Panc1 (cell line): ENCODE results near the gene PECR. TPM values are rescaled to one million over a fixed set of nuclear protein-coding genes. Genes with fewer than 3 reads are reported as not detected.

Experiments used
- ATAC-seq: fragments of 200-7000 bp; cut with Tn5 transposase; 2 replicates; pipeline ENCODE4 v1.9.1; 2020; ENCODE audit warnings: mild to moderate bottlenecking, moderate library complexity
- BruUV-seq: library from RNA; stranded (reverse); fragments of 400-500 nt; replicated peaks from 2 replicates; lab custom pipeline; 2021; lab: Mats Ljungman, UMichigan
- CTCF ChIA-PET: fragments of 300-600 bp; sonication (Branson Sonifier 250); formaldehyde crosslinking; loops from one replicate; lab custom pipeline; 2022; ENCODE audit warnings: antibody characterized with exemption; lab: Charles Lee
- POLR2A ChIA-PET: fragments of 300-600 bp; sonication (Branson Sonifier 250); formaldehyde crosslinking; loops from one replicate; lab custom pipeline; 2022; ENCODE audit warnings: antibody characterized with exemption; lab: Charles Lee
- DNase-seq: peaks from one replicate; pipeline ENCODE4 v3.0.0-alpha.2; 2010; ENCODE audit warnings: low read depth, low spot score
- H3K27ac ChIP-seq: 2 replicates; pipeline ENCODE4 v1.5.1; 2011; ENCODE audit warnings: mild to moderate bottlenecking, low read length, inconsistent platforms
- H3K27me3 ChIP-seq: fragments of 200-500 bp; sonication (Bioruptor generic); 2 replicates; pipeline ENCODE4 v1.6.0; 2014; ENCODE audit warnings: low read length, inconsistent platforms; ENCODE audit not compliant: control insufficient read depth, insufficient read depth
- H3K36me3 ChIP-seq: fragments of 200-500 bp; sonication (Bioruptor generic); 2 replicates; pipeline ENCODE4 v1.5.1; 2014; ENCODE audit warnings: inconsistent platforms, mild to moderate bottlenecking, low read length, moderate library complexity; ENCODE audit not compliant: control insufficient read depth, insufficient read depth
- H3K4me1 ChIP-seq: 2 replicates; pipeline ENCODE4 v1.5.1; 2011; ENCODE audit warnings: inconsistent platforms, mild to moderate bottlenecking, low read length, moderate library complexity; ENCODE audit not compliant: control insufficient read depth, insufficient read depth
- H3K4me3 ChIP-seq, 2 experiments: 2 replicates each; pipeline ENCODE4 v1.5.1; 2011 to 2012; ENCODE audit warnings: low read depth in 2 of 2, low read length in 2 of 2, mild to moderate bottlenecking in 2 of 2, inconsistent platforms in 1 of 2, moderate library complexity in 1 of 2
- H3K9me3 ChIP-seq: fragments of 200-500 bp; sonication (Bioruptor generic); 2 replicates; pipeline ENCODE4 v1.5.1; 2014; ENCODE audit warnings: low read depth, mild to moderate bottlenecking, inconsistent platforms, low read length, moderate library complexity; ENCODE audit not compliant: control insufficient read depth, insufficient read depth
- CTCF ChIP-seq: fragments of 450-650 bp; IDR thresholded peaks from 2 replicates; pipeline ENCODE4 v1.5.1; 2017; ENCODE audit warnings: mild to moderate bottlenecking
- POLR2AphosphoS5 ChIP-seq: IDR thresholded peaks from 2 replicates; pipeline ENCODE4 v1.6.1; 2012; ENCODE audit warnings: mild to moderate bottlenecking, low read depth, low read length, moderate library complexity
- REST ChIP-seq, 2 experiments: IDR thresholded peaks; 2 replicates each; pipeline ENCODE4 v1.6.1; 2011 to 2012; ENCODE audit warnings: low read depth in 2 of 2, control low read depth in 1 of 2, low read length in 1 of 2, mild to moderate bottlenecking in 1 of 2, moderate library complexity in 1 of 2; ENCODE audit not compliant: insufficient read depth in 1 of 2
- SIN3A ChIP-seq: IDR thresholded peaks from 2 replicates; pipeline ENCODE4 v1.6.1; 2012; ENCODE audit warnings: low read depth, mild to moderate bottlenecking, low read length, moderate library complexity, borderline replicate concordance; ENCODE audit not compliant: insufficient read depth
- TCF7L2 ChIP-seq: IDR thresholded peaks from 2 replicates; pipeline ENCODE4 v1.6.1; 2011; ENCODE audit warnings: mild to moderate bottlenecking, low read depth, low read length, inconsistent platforms
- in situ Hi-C: cut with HindIII; loops from 2 replicates; pipeline ENCODE4 v1.10.0; 2016; ENCODE audit warnings: low sequenced_read_pairs, low pct_unique_long_range_greater_than_20kb
- intact Hi-C: fragments of 100-400 bp; cut with micrococcal nuclease; formaldehyde crosslinking; loops from one replicate; pipeline ENCODE4 v1.10.0; 2022; ENCODE audit not compliant: unreplicated experiment
- total RNA-seq: library from RNA; stranded (reverse); gene quantifications from one replicate; pipeline ENCODE4 v1.2.1, GENCODE V29; 2021; ENCODE audit not compliant: unreplicated experiment

PECR gene
- total RNA-seq, 1 experiment from 2014 or later: 16.5 TPM

- ATAC-seq (peak; percentile 98), DNase-seq (peak; percentile 96)
- CTCF ChIA-PET: interaction anchor here (0.6 to 1.0 kb wide), 2 partner anchors 13 to 103 kb away, joined by 3 to 4 read pairs; no protein-coding TSS in a partner anchor
- peak overlapping the region; percentile 99 for H3K27ac ChIP-seq
- H3K4me3 ChIP-seq: peak overlapping the region; percentile 50 to 67
- no peaks in the 10 kb centered on the region for H3K9me3 ChIP-seq
- in situ Hi-C loops: no loop called here
- H3K27me3 ChIP-seq: no peaks in the 10 kb centered on the region
- H3K36me3 ChIP-seq: peaks cover 81% of the 10 kb centered on the region
- no TSS peak for BruUV-seq
- H3K4me1 ChIP-seq: peaks cover 38% of the 10 kb centered on the region
- no peak for TF ChIP-seq REST (IDR thresholded peaks at IDR 0.05; ENCODE audit: insufficient read depth in 1 of 2, low read depth in 2 of 2, low read length in 1 of 2)
- TF ChIP-seq SIN3A: no peak
- peak; percentile 98 for TF ChIP-seq POLR2AphosphoS5
- peak; percentile 96 for TF ChIP-seq CTCF
- 0 out of 2 replicates have a peak, but pooled peaks have one; percentile 42 for TF ChIP-seq TCF7L2
- intact Hi-C loops: no loop called here
- POLR2A ChIA-PET: interaction anchor here (0.5 to 0.6 kb wide), 2 partner anchors 10 to 69 kb away, joined by 3 to 5 read pairs; no protein-coding TSS in a partner anchor
These were observed 33.3 kb upstream of the PECR start for GRCh38 chr2:216114714-216115531.

- intact Hi-C loops: no loop called here
- peak; percentile 63 for ATAC-seq
- H3K9me3 ChIP-seq: no peaks in the 10 kb centered on the region
- no peak for TF ChIP-seq POLR2AphosphoS5
- TF ChIP-seq SIN3A: no peak
- no peak for TF ChIP-seq CTCF
- no peak for TF ChIP-seq REST (IDR thresholded peaks at IDR 0.05; ENCODE audit: insufficient read depth in 1 of 2, low read depth in 2 of 2, low read length in 1 of 2)
- no peak for TF ChIP-seq TCF7L2
- no TSS peak for BruUV-seq
- ChIA-PET CTCF (interaction anchor here (0.6 to 1.0 kb wide), 2 partner anchors 13 to 102 kb away, joined by 3 to 4 read pairs; no protein-coding TSS in a partner anchor), POLR2A (interaction anchor here (0.5 to 0.6 kb wide), 2 partner anchors 11 to 70 kb away, joined by 3 to 5 read pairs; no protein-coding TSS in a partner anchor)
- peaks cover 80% of the 10 kb centered on the region for H3K36me3 ChIP-seq
- H3K27me3 ChIP-seq: no peaks in the 10 kb centered on the region
- peaks cover 38% of the 10 kb centered on the region for H3K4me1 ChIP-seq
- DNase-seq: no peak
- peak overlapping the region; percentile 45; the same call in 1 of the 2 replicates for H3K27ac ChIP-seq
- in situ Hi-C loops: no loop called here
- H3K4me3 ChIP-seq: no peak overlapping the region
These were observed 32.7 kb upstream of the PECR start for GRCh38 chr2:216114382-216114713.
